Mucosa of rectum (tissue), 2 donors: ENCODE measurements around the gene RBM24.

Source experiments
- H3K27ac ChIP-seq, 2 donors: one replicate each; pipeline ENCODE4 v1.7.0; 2013; ENCODE audit warnings: inconsistent platforms in 2 of 2, low read depth in 2 of 2, low read length in 2 of 2
- H3K27me3 ChIP-seq, 2 donors: one replicate each; pipeline ENCODE4 v1.7.0; 2013; ENCODE audit warnings: low read length in 2 of 2; ENCODE audit not compliant: control insufficient read depth in 2 of 2, insufficient read depth in 2 of 2
- H3K36me3 ChIP-seq, 2 donors: one replicate each; pipeline ENCODE4 v1.7.0; 2013; ENCODE audit warnings: low read length in 2 of 2; ENCODE audit not compliant: control insufficient read depth in 2 of 2, insufficient read depth in 2 of 2
- H3K4me1 ChIP-seq, 2 donors: one replicate each; pipeline ENCODE4 v1.7.0; 2013; ENCODE audit warnings: low read length in 2 of 2, mild to moderate bottlenecking in 1 of 2; ENCODE audit not compliant: control insufficient read depth in 2 of 2, insufficient read depth in 2 of 2
- H3K4me3 ChIP-seq, 2 donors: one replicate each; pipeline ENCODE4 v1.7.0; 2013; ENCODE audit warnings: low read length in 2 of 2
- H3K9ac ChIP-seq, 2 donors: one replicate each; pipeline ENCODE4 v1.7.0; 2013; ENCODE audit warnings: low read length in 2 of 2, low read depth in 1 of 2, mild to moderate bottlenecking in 1 of 2
- H3K9me3 ChIP-seq, 2 donors: one replicate each; pipeline ENCODE4 v1.7.0; 2013; ENCODE audit warnings: low read length in 2 of 2; ENCODE audit not compliant: control insufficient read depth in 2 of 2
- donor health status: healthy.
- donor health status: Normal muscosa, but diverticular disease.

The RBM24 gene

DNA sequence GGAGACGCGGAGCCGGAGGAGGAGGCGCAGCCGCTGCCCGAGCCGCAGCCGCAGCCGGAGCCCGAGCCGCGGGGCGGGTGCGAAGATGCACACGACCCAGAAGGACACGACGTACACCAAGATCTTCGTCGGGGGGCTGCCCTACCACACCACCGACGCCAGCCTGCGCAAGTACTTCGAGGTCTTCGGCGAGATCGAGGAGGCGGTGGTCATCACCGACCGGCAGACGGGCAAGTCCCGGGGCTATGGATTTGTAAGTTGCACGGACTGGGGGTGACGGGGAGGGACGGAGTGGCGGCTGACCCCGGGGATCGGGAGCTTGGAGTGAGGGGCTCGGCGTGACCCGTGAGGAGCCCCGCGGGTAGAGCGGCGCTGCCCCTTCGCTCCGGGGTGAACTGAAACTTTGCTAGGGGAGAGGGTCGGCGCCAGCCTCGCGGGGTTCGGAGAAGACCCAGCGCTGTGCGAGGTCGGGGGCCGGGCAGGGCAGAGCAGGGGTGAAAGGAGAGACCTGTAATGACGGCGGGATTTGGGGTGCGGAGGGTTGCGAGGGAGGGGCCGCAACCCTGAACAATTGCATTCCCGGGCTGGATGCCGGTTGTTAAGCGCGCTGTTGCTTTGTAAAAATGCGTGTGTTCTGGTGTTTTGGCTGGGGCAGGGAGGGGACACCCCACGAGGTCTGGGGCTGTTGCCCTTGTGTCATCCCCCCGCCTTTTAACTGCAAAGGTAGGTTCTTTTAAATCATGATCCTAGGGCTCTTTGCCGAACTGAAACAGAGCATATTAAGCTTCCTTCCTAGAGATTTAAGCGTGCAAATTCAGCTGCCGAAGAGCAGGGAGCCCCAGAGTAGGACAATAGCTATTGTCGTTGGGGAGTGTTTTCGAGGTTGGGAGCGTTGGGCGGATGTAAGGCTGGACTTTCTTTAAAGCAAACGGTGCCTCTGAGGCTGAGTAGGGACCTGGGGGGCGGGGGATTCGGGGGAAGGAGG, 628 bp downstream of the RBM24 start:
- H3K36me3 ChIP-seq: no peaks in the 10 kb centered on the region
- peak overlapping the region; percentile 48 to 60 for H3K27ac ChIP-seq
- no peaks in the 10 kb centered on the region for H3K9me3 ChIP-seq
- H3K9ac ChIP-seq: peak overlapping the region; percentile 82 to 96
- no peaks in the 10 kb centered on the region for H3K27me3 ChIP-seq
- H3K4me3 ChIP-seq: peak overlapping the region; percentile 76 to 91
- peaks cover 4 to 5% of the 10 kb centered on the region in 2 donors for H3K4me1 ChIP-seq

DNA sequence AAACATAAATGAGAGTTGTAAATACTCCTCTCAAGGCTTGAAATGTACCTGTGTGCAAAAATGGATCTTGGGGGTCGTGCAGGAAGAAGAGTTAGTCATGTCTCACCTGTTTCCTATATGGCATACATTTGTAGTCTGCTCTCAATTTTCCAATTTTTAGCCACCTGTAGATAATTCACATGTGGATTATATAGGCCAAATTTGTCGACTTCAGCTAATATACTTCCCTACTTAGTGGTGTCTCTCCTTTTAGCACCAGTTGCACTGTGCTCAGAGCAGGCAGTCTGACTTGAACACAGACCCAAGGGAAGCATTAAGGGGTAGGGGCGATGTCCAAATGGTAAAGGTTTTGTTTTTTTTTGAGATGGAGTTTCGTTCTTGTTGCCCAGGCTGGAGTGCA, 1.9 kb downstream of the RBM24 start:
- H3K9ac ChIP-seq: no peak overlapping the region
- peaks cover 5 to 9% of the 10 kb centered on the region in 2 donors for H3K4me1 ChIP-seq
- H3K9me3 ChIP-seq: no peaks in the 10 kb centered on the region
- H3K27me3 ChIP-seq: no peaks in the 10 kb centered on the region
- no peak overlapping the region for H3K27ac ChIP-seq
- H3K36me3 ChIP-seq: no peaks in the 10 kb centered on the region
- H3K4me3 ChIP-seq: no peak overlapping the region

DNA sequence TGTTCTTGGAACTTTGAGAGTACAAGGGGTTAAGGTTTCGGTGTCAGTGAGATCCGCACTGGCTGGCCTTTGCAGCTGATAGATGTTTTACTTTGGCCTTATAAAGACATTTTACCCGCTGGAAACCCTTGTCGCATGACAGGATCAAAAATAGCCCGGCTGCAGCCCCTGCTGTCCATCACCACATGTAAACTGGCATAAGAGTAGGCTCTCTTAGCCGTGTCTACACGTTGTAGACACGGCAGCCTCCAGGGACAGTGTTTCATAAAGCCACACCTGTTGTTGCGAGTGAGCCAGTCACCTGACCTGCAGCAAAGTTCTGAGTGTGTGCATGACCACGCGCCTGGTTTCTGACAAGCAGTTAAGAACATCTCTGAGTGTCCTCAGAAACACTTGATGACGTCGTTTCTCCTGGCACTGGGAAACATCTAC, 8.5 kb downstream of the RBM24 start:
- H3K36me3 ChIP-seq: peaks cover 0 to 3% of the 10 kb centered on the region in 2 donors
- H3K9me3 ChIP-seq: no peaks in the 10 kb centered on the region
- H3K4me1 ChIP-seq: peaks cover 0 to 18% of the 10 kb centered on the region in 2 donors
- H3K4me3 ChIP-seq: peak overlapping the region in 1 of 2 donors; percentile 27
- peak overlapping the region; percentile 27 to 33 for H3K27ac ChIP-seq
- no peak overlapping the region for H3K9ac ChIP-seq
- no peaks in the 10 kb centered on the region for H3K27me3 ChIP-seq

DNA sequence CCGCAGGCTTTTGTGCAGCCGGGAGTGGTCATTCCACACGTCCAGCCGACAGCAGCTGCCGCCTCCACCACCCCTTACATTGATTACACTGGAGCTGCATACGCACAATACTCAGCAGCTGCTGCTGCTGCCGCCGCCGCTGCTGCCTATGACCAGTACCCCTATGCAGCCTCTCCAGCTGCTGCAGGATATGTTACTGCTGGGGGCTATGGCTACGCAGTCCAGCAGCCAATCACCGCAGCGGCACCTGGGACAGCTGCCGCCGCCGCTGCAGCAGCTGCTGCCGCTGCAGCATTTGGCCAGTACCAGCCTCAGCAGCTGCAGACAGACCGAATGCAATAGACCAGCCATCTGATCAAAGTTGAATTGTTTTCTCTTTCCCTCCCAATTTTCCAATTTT, 10.6 kb downstream of the RBM24 start:
- no peak overlapping the region for H3K27ac ChIP-seq
- no peak overlapping the region for H3K4me3 ChIP-seq
- no peaks in the 10 kb centered on the region for H3K9me3 ChIP-seq
- no peak overlapping the region for H3K9ac ChIP-seq
- peaks cover 0 to 3% of the 10 kb centered on the region in 2 donors for H3K36me3 ChIP-seq
- no peaks in the 10 kb centered on the region for H3K27me3 ChIP-seq
- H3K4me1 ChIP-seq: peaks cover 0 to 18% of the 10 kb centered on the region in 2 donors

DNA sequence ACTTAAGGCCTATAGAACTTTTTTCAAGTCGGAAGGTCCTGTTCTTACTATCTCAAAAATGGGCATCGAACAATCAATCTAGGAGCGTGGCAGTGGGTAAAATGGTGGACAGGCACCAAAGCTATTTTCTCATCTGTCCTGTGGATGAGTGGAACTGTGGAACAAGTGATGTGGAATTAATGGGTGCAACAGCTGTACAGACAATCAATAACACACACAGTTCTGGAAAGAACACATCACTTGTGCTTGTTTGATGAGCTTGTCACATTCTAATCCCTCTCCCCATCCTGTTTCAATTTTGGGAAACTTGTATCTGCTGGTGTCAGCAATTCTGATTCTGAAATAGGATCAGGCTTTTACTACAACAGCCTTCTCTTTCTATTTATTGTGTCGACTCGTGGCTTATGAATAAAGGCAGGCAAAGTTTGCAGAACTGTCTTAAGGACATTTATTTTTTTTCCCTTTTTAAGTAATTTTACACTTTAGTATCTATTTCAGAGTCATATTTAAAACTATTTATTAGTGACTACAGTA, 11.5 kb downstream of the RBM24 start:
- H3K27ac ChIP-seq: no peak overlapping the region

DNA sequence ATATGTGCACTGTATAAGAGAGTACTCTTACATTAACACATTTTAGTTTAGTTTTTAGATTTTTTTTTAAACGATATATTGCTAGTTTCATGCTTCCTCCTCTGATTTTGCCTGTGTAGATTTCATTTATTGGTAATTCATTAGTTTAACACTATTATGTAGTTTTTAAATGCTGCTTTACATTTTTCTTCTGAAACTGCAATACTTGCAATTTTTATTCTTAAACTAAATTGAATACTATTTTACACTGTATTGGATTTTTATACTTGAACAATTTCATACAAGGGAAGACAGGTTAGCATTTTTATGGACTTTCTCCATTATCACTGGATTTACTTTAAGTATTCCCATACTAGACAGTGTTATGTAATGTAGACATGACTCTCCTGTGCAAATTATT, 12.2 kb downstream of the RBM24 start:
- no peak overlapping the region for H3K4me3 ChIP-seq
- no peaks in the 10 kb centered on the region for H3K9me3 ChIP-seq
- no peak overlapping the region for H3K27ac ChIP-seq

More for the DNA sequence above, 11.5 kb downstream of the RBM24 start:
- Histone ChIP-seq H3K9me3 (no peaks in the 10 kb centered on the region), H3K4me1 (peaks cover 0 to 17% of the 10 kb centered on the region in 2 donors), H3K9ac (no peak overlapping the region), H3K36me3 (peaks cover 0 to 3% of the 10 kb centered on the region in 2 donors), H3K4me3 (no peak overlapping the region), H3K27me3 (no peaks in the 10 kb centered on the region)

DNA sequence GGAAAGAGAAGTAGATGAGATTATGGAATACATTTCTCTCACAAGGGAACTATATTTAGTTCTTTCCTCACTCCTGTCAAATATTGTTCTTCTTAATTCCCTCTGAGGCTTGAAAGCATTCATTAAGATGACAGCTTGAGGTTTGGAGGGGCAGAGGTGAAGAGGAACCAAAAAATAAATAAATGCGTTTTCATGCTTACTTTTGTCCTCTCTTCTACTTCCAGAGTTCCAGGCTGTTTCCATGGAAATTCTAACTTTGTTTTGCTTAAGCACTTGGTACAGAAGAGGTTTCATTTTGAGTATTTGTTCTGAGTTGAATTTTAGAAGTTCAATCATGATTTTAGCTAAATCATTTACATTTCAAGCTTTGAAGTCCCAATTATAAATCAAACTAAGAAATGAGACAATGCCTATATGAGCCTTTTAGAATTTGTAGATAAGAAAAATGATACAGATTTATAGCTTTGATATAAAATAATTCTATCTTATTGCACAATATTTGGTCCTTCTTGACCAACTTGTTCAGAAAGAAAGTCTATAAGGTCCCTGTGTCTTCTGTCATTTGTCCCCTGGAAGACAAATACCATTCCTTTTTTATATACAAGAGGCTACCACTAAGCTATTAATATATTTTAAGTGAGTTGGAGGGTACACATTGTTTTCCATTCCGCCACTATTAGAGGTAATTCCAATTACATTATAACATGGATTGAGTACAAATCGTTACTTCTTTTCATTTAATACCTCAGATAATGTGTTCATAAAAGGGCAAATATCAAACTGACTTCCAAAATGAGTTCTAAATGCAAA, 16.3 kb downstream of the RBM24 start:
- H3K27me3 ChIP-seq: no peaks in the 10 kb centered on the region
- H3K36me3 ChIP-seq: no peaks in the 10 kb centered on the region
- H3K9me3 ChIP-seq: no peaks in the 10 kb centered on the region
- no peaks in the 10 kb centered on the region for H3K4me1 ChIP-seq
- H3K9ac ChIP-seq: no peak overlapping the region
- H3K4me3 ChIP-seq: no peak overlapping the region
- no peak overlapping the region for H3K27ac ChIP-seq

More for the DNA sequence above, 12.2 kb downstream of the RBM24 start:
- H3K9ac ChIP-seq: no peak overlapping the region
- no peaks in the 10 kb centered on the region for H3K27me3 ChIP-seq
- peaks cover 0 to 3% of the 10 kb centered on the region in 2 donors for H3K36me3 ChIP-seq
- peaks cover 0 to 10% of the 10 kb centered on the region in 2 donors for H3K4me1 ChIP-seq

DNA sequence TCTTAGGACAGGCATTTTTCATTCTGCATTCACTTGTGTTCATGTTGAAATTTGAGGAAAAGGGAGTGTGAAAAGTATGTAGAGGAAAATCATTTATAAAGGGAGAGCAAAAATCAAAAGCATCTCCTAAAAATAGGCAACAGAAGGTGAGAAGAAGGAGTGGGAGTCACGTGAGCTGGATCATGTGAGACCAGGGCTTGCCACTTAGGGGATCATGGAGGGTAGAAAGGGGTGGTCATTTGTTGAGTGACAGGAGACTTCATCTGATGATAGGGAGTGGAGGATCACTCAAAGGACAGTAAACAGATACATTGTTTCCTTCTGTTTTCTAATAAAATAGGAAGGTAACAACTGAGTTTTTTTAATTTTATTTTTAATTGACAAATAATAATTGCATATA, 17.1 kb downstream of the RBM24 start:
- Histone ChIP-seq H3K9ac (no peak overlapping the region), H3K27me3 (no peaks in the 10 kb centered on the region), H3K4me1 (no peaks in the 10 kb centered on the region), H3K36me3 (no peaks in the 10 kb centered on the region), H3K27ac (no peak overlapping the region), H3K4me3 (no peak overlapping the region), H3K9me3 (no peaks in the 10 kb centered on the region)

DNA sequence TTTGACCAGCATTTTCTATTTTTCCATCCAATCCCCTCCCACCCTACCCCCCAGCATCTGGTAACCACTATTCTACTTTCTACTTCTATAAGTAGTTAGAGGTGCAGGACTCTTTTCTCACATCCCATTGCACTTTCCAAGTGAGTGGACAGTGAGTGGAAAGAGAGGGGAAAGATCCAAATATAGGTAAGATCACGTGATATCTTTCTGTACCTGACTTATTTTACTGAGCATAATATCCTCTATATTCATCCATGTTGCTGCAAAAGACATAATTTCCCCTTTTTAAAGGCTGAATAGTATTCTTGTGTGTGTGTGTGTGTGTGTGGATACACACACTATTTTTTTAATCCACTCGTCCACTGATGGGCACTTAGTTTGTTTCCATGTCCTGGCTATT, 18.1 kb downstream of the RBM24 start:
- H3K9me3 ChIP-seq: no peaks in the 10 kb centered on the region
- H3K27ac ChIP-seq: no peak overlapping the region
- no peaks in the 10 kb centered on the region for H3K4me1 ChIP-seq
- H3K9ac ChIP-seq: no peak overlapping the region
- no peaks in the 10 kb centered on the region for H3K27me3 ChIP-seq
- H3K4me3 ChIP-seq: no peak overlapping the region
- H3K36me3 ChIP-seq: no peaks in the 10 kb centered on the region

DNA sequence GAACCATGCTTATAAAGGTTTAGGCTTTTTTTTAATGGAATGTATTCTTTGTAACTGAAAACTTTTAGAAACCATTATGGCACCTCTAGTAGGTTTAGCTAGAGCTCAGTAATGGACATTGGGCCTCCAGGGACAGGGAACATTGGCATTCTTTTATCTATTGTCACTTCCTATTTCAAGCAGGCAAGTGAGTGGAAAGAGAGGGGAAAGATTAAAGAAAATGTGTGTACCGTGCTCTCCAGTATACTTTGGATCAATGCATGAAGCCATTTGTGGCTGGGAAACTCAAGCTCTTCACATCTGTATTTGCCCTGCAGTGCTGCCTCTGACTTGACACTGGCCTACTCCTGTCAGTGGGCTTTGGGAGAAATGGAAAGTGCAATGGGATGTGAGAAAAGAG, 18.6 kb downstream of the RBM24 start:
- no peaks in the 10 kb centered on the region for H3K36me3 ChIP-seq
- no peak overlapping the region for H3K27ac ChIP-seq
- H3K4me1 ChIP-seq: no peaks in the 10 kb centered on the region
- no peaks in the 10 kb centered on the region for H3K9me3 ChIP-seq
- H3K4me3 ChIP-seq: no peak overlapping the region
- no peak overlapping the region for H3K9ac ChIP-seq
- no peaks in the 10 kb centered on the region for H3K27me3 ChIP-seq
